ENCODE results near the gene ACADS.

ACADS gene

GRCh38 chr12:120725659-120726509 lies at the start of gene ACADS (continued):
- TF ChIP-seq ZNF623 (tag by site-specific recombination; IDR thresholded peaks at IDR 0.05) (no peak), ZFHX2 (tag by site-specific recombination; conservative IDR thresholded peaks at IDR 0.05) (no peak), HOXA7 (CRISPR knock-in tag; IDR thresholded peaks at IDR 0.05; ENCODE audit: borderline replicate concordance) (no peak), ZNF16 (tag by site-specific recombination; IDR thresholded peaks at IDR 0.05; ENCODE audit: low read depth) (no peak), FEZF1 (tag by site-specific recombination; IDR thresholded peaks at IDR 0.05) (no peak), SP2 (tag by site-specific recombination; IDR thresholded peaks at IDR 0.05) (peak; percentile 89), ZNF670 (tag by site-specific recombination; IDR thresholded peaks at IDR 0.05; ENCODE audit: low read depth) (no peak), ZBTB11 (tag by site-specific recombination; conservative IDR thresholded peaks at IDR 0.05; ENCODE audit: low read depth) (no peak; the same call in 1 of the 2 replicates), ZNF621 (tag by site-specific recombination; IDR thresholded peaks at IDR 0.05) (no peak), ZNF366 (tag by site-specific recombination; conservative IDR thresholded peaks at IDR 0.05) (no peak), GLI4 (tag by site-specific recombination; IDR thresholded peaks at IDR 0.05) (no peak), ZNF148 (tag by site-specific recombination; IDR thresholded peaks at IDR 0.05; ENCODE audit: borderline replicate concordance) (no peak), ZNF114 (tag by site-specific recombination; IDR thresholded peaks at IDR 0.05) (no peak), ZNF660 (tag by site-specific recombination; IDR thresholded peaks at IDR 0.05) (peak; percentile 80), ZNF654 (tag by site-specific recombination; IDR thresholded peaks at IDR 0.05; ENCODE audit: low read depth) (no peak; the same call in 1 of the 2 replicates), ZNF560 (tag by site-specific recombination; IDR thresholded peaks at IDR 0.05; ENCODE audit: borderline replicate concordance) (no peak)

GRCh38 chr12:120677765-120678473 lies 47.7 kb upstream of the ACADS start:
- no peak overlapping the region for H3K4me3 ChIP-seq (ENCODE audit: low read depth, low read length)

More at GRCh38 chr12:120677765-120678473, 47.7 kb upstream of the ACADS start:
- Histone ChIP-seq H3K9me3 (ENCODE audit: control insufficient read depth, insufficient read depth, low read depth, low read length) (no peaks in the 10 kb centered on the region), H3K4me1 (ENCODE audit: control insufficient read depth, insufficient read depth, low read length) (no peaks in the 10 kb centered on the region), H3K36me3 (ENCODE audit: control insufficient read depth in 2 of 2, insufficient read depth in 1 of 2, low read length in 2 of 2) (no peaks in the 10 kb centered on the region), H3K27ac (ENCODE audit: extremely low read depth, low read depth, low read length) (no peak overlapping the region)
- POLR2A ChIA-PET: interaction anchor here (0.6 kb wide), 1 partner anchor 223 kb away, joined by 7 read pairs; no protein-coding TSS in a partner anchor
- TF ChIP-seq GLIS1 (tag by site-specific recombination; IDR thresholded peaks at IDR 0.05): peak; percentile 53
- peak; percentile 32; the same call in 1 of the 2 replicates for TF ChIP-seq TCF7L2 (IDR thresholded peaks at IDR 0.05; ENCODE audit: borderline replicate concordance, low read depth, low read length)
- TF ChIP-seq ZNF76 (tag by site-specific recombination; IDR thresholded peaks at IDR 0.05; ENCODE audit: borderline replicate concordance, low read depth): no peak
- CTCF ChIA-PET: interaction anchor here (1.3 to 3.4 kb wide), 3 partner anchors 29 to 31 kb away, joined by 3 to 25 read pairs (median 7); no protein-coding TSS in a partner anchor

Measured in HEK293 (cell line).